Islet precursor cell (in vitro differentiated cells): ENCODE measurements around the gene ESR1.

Source experiments
- DNase-seq: peaks from one replicate; pipeline ENCODE4 v3.0.0-alpha.2; 2018

ESR1 gene

GRCh38 chr6:151807513-151808370, at the start of gene ESR1:
Gene ESR1, plus strand, starts transcription at chr6:151807682. Its CDS starts 231 bp downstream, at chr6:151807913.
- DNase-seq: peak; percentile 72

- no peak for DNase-seq
These were observed 47.0 kb upstream of the ESR1 start for GRCh38 chr6:151760486-151760885.

GRCh38 chr6:151761851-151762250, 45.6 kb upstream of the ESR1 start:
- no peak for DNase-seq

- no peak for DNase-seq
These were observed 44.7 kb upstream of the ESR1 start for GRCh38 chr6:151762817-151763216.

- no peak for DNase-seq
These were observed 44.2 kb upstream of the ESR1 start for GRCh38 chr6:151763303-151763702.

- peak; percentile 98 for DNase-seq
These were observed 43.4 kb upstream of the ESR1 start for GRCh38 chr6:151763938-151764680.

DNA sequence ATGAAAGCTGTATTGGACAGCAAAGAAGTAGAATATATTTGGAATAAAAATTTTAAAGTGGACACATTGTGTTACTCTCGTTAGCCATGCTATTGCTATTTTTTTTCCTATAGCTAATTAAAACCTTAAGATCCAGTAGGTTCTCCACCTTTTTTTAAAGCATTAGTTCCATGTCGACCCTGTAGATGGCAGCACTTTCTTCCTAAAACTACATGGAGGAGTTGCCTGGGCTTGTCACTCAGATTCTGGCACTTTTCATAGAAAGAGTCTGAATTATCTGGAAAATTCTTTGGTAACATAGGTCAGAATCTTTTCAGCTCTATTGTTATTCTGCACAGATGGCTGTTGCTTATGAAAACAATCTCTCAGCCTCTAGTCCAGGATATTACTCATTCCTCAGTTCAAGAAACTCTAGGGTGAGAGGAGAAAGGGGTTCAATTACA, 42.0 kb upstream of the ESR1 start:
- peak; percentile 65 for DNase-seq

DNA sequence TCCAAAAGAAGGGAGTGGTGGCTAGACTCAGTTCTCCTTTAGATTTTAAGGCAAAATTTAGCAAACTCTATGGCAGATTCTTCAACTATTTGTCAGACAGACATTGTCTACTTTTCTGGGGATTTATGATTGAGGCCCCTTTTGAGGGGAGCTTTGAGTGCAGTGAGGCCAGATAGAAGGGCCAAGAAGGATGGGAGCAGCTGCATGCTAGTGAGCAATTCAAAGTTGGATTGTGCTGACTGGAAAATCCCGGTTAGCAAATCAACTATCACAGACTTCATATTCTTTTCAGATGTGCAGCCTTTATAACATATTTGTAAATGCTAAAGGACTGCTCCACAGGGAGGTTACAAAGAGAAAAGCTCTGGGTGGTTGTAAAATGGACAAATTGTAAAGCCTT, 35.0 kb upstream of the ESR1 start:
- no peak for DNase-seq

- no peak for DNase-seq
These were observed 34.1 kb upstream of the ESR1 start for GRCh38 chr6:151773382-151773781.

DNA sequence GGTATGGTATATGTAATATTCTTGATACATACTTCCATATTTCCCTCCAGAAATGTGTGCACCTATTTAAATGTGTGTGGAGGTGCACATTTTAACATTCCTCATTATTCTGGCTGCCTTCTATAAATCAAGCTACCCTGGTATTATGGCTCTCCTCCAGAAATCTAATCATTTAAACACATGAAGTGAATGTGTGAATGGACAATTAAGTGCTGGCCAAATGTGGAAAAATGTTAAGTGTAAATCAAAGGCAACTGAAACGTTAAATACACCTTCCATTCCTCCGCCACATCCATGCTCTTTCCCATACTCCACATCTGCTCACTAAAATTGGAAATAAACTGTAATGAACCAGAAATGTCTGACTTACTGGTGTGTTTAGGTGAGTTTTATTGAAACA, 24.9 kb upstream of the ESR1 start:
- DNase-seq: no peak

GRCh38 chr6:151783692-151784091, 23.8 kb upstream of the ESR1 start:
- no peak for DNase-seq

DNA sequence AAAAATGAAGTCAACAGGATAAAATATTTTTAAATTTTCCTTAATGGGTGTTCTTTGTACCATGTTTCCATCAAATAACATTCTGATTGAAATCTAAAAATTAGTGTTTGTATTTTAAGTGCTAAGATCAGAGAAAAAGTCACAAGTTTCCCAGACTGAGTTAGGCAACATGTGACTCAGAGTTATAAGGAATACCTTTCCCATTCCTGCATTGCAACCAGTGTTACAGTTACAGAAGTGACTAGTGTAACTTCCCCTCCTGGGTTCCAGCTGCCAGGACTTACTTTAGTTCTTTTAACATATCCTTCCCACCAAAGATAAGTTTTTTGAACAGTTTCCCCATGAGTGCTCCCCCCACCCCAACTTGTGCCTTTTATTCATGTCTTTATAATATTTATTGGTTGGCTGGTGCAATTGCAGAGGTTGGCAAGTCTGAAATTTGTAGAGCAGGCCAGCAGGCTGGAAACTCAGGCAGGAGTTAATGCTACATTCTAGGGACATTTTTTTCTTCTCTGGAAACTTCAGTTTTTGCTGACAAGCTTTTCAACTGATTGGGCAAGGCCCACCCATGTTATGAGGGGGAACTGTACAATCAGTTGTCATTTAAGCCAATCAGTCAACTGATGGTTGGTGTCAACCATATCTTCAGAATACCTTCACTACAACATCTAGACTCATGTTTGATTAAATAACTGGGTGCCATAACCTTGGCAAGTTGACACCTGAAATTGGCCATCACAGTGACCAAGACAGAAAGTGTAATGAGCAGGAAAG, 22.9 kb upstream of the ESR1 start:
- no peak for DNase-seq

- no peak for DNase-seq
These were observed 10.5 kb upstream of the ESR1 start for GRCh38 chr6:151796842-151797530.

GRCh38 chr6:151803743-151804142, 3.7 kb upstream of the ESR1 start:
- no peak for DNase-seq

GRCh38 chr6:151804585-151805285, 2.7 kb upstream of the ESR1 start:
- no peak for DNase-seq

- DNase-seq: no peak
These were observed 2.1 kb upstream of the ESR1 start for GRCh38 chr6:151805286-151805840.

GRCh38 chr6:151806757-151807512, 547 bp upstream of the ESR1 start:
- no peak for DNase-seq

GRCh38 chr6:151808371-151809241, 1.1 kb downstream of the ESR1 start:
- DNase-seq: no peak

DNA sequence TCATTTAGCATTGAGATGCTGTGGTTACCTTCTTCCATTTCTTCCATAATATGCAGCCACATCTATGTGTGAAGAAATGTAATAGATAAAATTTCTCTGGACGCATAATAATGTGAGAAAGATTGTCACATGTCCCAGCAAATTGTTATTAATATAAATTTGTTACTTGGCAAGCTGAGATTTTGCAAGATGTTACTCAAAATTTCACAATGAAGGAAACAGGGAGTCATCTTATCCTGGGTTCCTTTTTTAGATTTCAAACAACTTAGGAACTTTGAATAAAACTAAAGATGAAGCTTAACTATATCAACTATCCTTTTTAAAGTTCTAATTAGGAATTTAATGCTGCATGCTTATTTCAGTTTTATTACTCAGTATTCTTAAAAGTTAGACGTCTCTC, 3.6 kb downstream of the ESR1 start:
- DNase-seq: no peak

DNA sequence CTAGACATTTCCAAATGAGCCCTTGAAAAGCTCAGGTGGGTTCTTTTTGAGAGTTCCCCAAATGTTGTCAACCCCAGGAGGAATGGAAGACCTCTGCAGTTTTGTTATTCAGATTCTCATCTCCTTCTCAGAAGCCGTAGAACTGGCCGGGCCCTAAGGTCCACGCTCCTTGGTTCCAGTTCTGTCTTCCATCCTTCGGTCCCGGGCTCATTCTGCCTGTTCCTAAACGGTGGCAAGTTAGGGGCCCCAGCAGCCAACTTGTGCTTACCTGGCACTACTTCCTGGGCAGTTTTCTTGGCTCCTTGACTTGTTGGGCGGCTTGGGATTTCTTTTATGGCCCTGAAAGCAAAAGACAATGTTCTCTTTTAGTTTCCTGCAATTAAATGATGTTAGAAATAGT, 6.4 kb downstream of the ESR1 start:
- DNase-seq: no peak
